AG08395 (cell line): ENCODE data around the gene RBMS2.
A peak's percentile ranks its signal among the peaks of the same experiment; 100 is the strongest.

Experiments used
- DNase-seq: peaks from one replicate; pipeline ENCODE4 v3.0.0; 2012; ENCODE audit warnings: mixed read lengths, low spot score

Gene RBMS2

GRCh38 chr12:56631790-56632700 is 110.4 kb downstream of the RBMS2 start:
- peak; percentile 49 for DNase-seq

DNA sequence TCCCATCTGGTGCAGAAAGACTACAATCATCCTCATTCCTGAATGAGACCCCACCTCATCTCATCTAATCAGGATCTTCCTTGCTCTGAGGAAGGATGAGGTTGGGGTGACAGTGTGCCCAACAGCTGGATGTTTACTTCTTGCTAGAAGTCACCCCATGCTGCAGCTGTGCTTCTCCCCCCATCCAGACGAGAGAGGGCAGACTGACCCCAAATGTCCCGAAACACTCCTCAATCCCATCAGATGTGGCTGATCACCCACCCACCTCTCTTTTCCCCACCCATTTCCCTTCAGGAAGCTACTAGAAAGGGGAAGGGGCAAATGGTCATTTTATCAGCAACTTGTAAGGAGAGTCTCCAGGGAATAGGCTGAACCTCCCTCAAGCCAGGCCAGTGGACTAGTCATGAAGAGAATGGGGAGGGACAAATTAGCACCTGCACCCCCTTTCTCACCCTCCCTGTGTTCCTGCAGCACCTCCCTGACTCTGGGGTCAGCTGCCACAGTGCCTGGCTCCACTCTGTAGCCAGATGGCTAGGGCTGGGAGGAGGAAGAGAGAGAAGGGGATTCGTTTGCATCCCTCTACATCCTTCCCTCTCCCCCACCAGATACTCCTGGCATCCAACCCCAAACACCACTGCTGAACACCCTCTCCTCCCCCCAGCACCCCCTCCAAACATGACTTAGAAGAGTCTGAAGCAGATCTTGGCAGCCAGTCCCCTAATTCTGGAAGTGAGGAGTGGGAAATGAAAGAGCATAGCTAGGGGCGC is 111.3 kb downstream of the RBMS2 start:
- DNase-seq: no peak

DNA sequence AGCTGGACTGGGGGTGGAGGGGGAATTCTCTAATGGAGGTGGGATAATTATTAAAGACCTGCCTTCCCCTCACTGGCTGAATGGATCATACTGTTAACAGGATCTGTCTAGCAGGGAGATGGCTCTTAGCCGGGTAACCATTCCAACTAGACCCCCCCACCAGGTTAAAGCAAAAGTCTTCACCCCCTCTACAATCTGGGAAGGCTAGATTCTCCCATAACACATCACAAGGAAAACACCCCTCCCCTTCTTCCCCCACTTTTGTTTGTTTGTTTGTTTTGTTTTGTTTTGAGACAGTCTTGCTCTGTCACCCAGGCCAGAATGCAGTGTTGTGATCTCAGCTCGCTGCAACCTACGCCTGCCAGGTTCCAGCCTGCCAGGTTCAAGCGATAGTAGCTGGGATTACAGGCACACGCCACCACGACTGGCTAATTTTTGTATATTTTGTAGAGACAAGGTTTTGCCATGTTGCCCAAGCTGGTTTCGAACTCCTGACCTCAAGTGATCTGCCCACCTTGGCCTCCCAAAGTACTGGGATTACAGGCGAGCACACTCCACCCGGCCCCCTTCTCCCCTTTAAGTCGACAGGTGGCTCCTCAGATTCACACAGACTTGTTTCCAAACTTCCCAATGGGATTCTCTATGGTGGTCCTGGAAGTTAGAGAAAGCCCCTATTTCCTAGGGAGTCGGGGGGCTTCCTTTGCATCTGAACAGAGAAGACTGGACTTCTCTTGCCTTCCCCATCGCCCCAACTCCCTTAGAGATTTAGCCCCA is 112.0 kb downstream of the RBMS2 start:
- DNase-seq: no peak

DNA sequence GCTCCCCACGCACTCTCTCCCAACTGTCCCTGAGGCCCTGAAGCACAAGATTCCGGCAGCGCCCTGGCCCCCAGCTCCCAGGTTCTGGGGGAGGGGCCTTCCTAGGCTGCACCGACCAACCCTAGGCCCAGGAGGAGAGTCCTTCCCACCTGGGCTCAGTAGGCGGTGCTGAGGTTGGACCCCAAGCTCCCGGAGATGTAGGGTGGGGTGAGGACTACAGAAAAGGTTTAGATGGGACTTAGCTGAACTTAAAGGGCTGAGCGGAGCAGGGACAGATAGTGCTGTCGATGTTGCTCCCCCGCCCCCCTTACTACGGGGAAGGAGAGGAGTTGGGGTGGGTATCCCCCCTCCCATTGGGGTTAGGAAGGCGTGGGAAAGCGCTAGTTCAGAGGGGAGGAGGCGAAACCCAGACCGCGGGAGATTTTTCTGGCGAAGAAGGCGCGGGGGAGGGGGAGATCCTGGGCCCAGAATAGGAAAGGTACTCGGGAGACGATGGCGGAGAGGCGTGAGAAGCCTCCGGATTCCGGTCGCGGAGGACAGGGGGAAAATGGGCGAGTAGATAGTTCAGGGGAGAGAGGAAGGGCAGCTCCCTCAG is 112.7 kb downstream of the RBMS2 start:
- no peak for DNase-seq

DNA sequence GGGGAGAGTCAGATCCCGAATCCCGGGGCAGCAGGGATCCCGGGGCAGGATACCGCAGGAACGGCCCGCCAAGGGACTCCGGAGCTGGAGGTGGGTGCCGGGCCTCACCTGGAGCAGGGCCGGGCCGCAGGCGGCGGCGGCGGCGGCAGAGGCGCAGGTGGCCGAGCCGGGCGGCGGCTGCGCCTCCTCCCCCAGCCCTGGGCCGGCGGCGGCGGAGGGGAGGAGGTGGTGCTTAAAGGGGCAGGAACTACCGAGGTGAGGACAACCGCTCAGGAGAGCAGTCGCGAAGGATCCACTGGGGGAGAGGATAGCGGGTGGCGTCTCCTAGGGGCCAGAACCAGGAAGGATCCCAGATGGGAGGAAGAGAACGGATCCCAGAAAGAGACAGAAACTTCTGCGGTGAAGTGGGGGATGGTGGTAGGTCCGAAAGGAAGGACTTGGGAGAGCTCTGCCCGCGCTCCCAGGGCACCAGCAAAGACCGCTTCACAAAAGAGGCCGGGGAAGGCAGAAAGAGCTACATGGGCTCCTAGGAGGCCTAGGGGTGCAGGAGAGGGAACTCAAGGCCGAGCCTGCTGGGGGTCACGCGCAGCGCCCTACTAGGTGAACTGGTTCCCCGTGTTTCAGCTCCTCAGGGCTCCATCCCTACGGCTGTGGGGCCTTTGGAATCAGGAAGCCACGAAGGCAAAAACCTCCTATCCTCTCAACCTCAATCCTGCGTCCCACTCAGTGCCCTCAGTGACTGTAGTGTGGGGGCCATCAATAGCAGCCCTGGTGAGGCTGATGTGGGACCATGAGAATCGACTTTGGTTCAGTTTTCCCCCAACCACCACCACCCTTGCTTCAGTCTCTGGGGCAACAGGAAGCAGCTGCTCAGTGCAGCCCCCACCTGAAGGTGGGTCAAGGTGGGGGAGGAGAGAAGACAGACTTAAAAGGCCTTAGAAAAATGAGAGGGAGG is 113.5 kb downstream of the RBMS2 start:
- peak; percentile 83 for DNase-seq

DNA sequence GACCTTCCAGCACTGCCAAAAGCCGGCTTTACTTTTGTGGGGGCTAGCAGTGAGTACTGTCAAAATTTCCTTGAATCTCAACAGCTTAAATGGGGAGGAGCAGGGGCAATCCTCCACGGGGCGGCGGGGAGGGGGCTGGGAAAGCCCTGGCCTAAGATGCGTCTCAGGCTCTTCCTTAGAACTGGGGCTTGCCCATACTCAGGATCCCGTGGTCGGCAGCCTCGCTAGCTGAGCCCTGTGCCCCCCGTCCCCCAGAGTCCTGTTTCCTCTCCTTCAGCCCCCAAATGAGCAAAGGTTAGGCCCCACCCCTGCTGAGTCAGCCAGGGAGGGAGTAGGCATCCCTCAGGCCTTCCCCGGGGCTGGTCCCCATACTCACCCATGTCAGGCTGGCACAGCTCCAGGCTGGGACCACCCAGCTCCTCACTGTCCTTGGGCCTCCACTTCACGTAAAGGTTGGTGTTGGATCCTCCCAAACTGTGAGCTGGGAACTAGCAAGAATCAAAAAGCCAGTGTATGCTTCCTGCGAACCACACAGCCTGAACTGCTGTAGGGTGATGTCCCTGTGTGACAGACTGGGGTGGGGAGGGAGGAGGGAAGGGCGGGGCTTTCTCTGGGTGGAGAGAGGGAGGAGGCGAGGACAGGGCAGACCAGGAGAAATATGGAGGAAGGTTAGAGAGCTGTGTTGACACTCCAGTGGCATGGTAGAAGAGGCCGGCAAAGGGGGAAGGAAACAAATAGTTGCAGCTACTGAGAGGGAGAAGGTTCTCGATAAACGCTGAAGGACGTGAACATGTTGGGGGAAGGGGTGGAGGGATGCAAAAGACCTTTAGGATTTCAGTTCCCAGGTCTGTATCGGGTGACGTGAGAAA is 114.4 kb downstream of the RBMS2 start:
- peak; percentile 90 for DNase-seq

- peak; percentile 99 for DNase-seq
These were observed 115.3 kb downstream of the RBMS2 start for GRCh38 chr12:56636675-56637540.

DNA sequence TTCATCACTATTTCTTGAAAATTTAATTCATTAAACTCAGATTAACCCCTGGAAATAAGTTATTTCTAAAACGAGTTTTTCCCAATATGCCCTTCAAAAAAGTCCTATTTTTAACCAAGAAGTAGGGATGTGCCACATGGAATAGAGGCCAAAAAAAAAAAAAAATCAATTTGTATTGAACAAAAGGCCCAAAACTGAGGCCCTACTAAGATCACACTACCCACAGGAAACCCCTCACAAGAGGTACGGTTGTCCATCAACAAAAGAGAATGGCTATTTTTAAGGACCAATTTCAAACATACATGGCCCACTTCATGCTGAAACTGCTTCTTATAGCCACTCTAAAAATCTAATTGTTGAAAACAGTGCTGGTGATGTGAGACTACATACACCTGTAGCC is 116.0 kb downstream of the RBMS2 start:
- DNase-seq: no peak

DNA sequence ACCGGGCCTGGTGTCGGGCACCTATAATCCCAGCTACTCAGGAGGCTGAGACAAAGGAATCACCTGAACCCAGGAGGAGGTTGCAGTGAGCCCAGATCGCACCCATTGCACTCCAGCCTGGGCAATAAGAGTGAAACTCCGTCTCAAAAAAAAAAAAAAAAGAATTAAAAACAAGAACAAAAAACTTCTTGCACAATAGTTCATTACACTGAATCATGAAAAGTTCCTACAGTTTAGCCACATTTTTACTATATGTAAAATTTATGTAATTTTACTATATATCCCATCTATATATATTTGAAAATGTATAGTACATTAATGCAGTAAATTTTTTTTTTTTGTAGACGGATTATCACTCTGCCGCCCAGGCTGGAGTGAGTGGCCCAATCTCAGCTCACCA is 119.6 kb downstream of the RBMS2 start:
- DNase-seq: no peak

DNA sequence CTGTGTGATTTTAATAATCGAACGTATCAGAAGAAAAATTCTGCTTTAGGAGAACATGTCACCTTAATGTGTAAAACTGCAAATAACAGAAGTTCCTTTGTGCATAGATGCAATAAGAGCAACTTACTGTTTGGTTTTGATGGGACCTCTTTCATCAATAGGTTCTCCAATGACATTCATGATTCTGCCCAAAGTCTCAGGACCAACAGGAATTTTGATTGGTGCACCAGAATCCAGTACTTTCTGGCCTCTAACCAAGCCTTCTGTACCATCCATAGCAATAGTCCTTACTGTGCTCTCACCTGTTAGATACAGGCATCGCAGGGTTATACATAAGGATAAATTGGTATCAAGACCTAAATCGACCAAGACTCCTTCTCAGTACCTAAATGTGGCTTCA is 123.0 kb downstream of the RBMS2 start:
- DNase-seq: no peak

DNA sequence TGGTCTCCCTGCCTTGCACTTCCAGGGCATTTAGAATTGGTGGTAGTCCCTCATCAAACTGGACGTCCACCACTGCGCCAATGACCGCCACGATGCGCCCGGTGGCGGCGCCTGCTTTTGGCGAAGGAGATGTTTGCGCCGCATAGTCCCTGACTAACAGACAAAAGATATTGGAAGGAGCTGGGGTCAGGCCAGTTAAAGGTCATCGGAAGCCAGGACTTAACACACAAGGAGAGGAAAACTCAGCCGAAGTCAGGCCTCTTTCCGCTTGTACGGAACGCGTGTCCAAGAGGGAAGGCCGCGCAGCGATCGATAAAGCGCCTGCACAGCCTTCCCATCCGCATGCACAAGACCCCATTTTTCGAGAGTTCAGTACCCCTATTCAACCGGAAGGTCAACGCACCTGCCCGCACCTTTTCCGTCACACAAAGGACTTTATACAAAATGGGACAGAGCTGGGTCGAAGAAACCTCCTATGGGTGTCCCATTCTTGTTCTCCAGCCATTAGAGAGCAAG is 123.6 kb downstream of the RBMS2 start:
- no peak for DNase-seq
